H1 (cell line): Measurements from ENCODE around the gene PLPP4. TPM values are rescaled to one million over a fixed set of nuclear protein-coding genes. Genes with fewer than 3 reads are reported as not detected.

Source experiments
- CTCF ChIA-PET: fragments of 300-600 bp; sonication (Branson Sonifier 250); formaldehyde crosslinking; loops from one replicate; lab custom pipeline; 2021; ENCODE audit not compliant: partially characterized antibody; lab: Charles Lee
- POLR2A ChIA-PET: fragments of 300-600 bp; sonication (Branson Sonifier 250); formaldehyde crosslinking; loops from one replicate; lab custom pipeline; 2021; ENCODE audit warnings: inconsistent platforms; ENCODE audit not compliant: partially characterized antibody; lab: Charles Lee
- DNase-seq, 2 experiments: peaks; one replicate each; pipeline versions ENCODE4 v3.0.0 to v3.0.0-alpha.2; 2010 to 2022; ENCODE audit warnings: low spot score in 2 of 2, low read depth in 1 of 2, mixed read lengths in 1 of 2
- FAIRE-seq: peaks from 2 replicates; lab custom pipeline; 2011; peaks lifted over from hg19 to GRCh38; lab: Jason Lieb, UNC
- H2AFZ ChIP-seq: 2 replicates; pipeline ENCODE4 v1.8.1; 2012; ENCODE audit warnings: low read length, inconsistent platforms
- H2AK5ac ChIP-seq: 2 replicates; pipeline ENCODE4 v1.6.1; 2013; ENCODE audit warnings: low read depth, low read length
- H2BK120ac ChIP-seq: replicated peaks from 2 replicates; pipeline ENCODE3; 2013; ENCODE audit warnings: low read depth, low read length, inconsistent platforms
- H2BK12ac ChIP-seq: 2 replicates; pipeline ENCODE4 v1.6.1; 2013; ENCODE audit warnings: low read depth, low read length
- H2BK15ac ChIP-seq: 2 replicates; pipeline ENCODE4 v1.6.1; 2013; ENCODE audit warnings: low read length
- H2BK20ac ChIP-seq: 2 replicates; pipeline ENCODE4 v1.6.1; 2013; ENCODE audit warnings: low read length
- H2BK5ac ChIP-seq: 2 replicates; pipeline ENCODE4 v1.6.1; 2013; ENCODE audit warnings: low read depth, low read length
- H3K14ac ChIP-seq: 2 replicates; pipeline ENCODE4 v1.6.1; 2013; ENCODE audit warnings: inconsistent platforms; ENCODE audit not compliant: insufficient read length
- H3K18ac ChIP-seq: 2 replicates; pipeline ENCODE4 v1.6.1; 2013; ENCODE audit warnings: low read length; ENCODE audit errors: extremely low read depth
- H3K23ac ChIP-seq: 2 replicates; pipeline ENCODE4 v1.6.1; 2013; ENCODE audit warnings: inconsistent platforms; ENCODE audit not compliant: insufficient read length
- H3K23me2 ChIP-seq: 2 replicates; pipeline ENCODE4 v1.6.1; 2013; ENCODE audit warnings: low read depth, low read length
- H3K27ac ChIP-seq: 2 replicates; pipeline ENCODE4 v1.6.1; 2011; ENCODE audit warnings: low read depth, low read length, inconsistent platforms
- H3K27me3 ChIP-seq, 4 experiments: replicated peaks in 1 of 4; 1 replicate in 1 of 4; 2 replicates in 3 of 4; pipeline versions ENCODE4 v1.6.1 to v1.8.1; 2011 to 2013; ENCODE audit warnings: low read length in 3 of 4, mild to moderate bottlenecking in 3 of 4, inconsistent platforms in 2 of 4, mixed read lengths in 2 of 4, moderate library complexity in 1 of 4; ENCODE audit not compliant: control insufficient read depth in 3 of 4, insufficient read depth in 3 of 4; ENCODE audit errors: extremely low read depth in 1 of 4
- H3K36me3 ChIP-seq, 4 experiments: 2 replicates each; pipeline versions ENCODE4 v1.6.1 to v1.8.1; 2011 to 2013; ENCODE audit warnings: mild to moderate bottlenecking in 4 of 4, low read length in 3 of 4, moderate library complexity in 2 of 4, control low read depth in 1 of 4, inconsistent platforms in 1 of 4; ENCODE audit not compliant: insufficient read depth in 4 of 4, control insufficient read depth in 2 of 4
- H3K4ac ChIP-seq: replicated peaks from 2 replicates; pipeline ENCODE3; 2013; ENCODE audit warnings: low read length, low read depth, mixed read lengths, inconsistent platforms; ENCODE audit not compliant: insufficient read length
- H3K4me1 ChIP-seq, 4 experiments: replicated peaks in 1 of 4; 1 replicate in 1 of 4; 2 replicates in 3 of 4; pipeline versions ENCODE4 v1.6.1 to v1.8.1; 2011 to 2013; ENCODE audit warnings: low read length in 3 of 4, inconsistent platforms in 2 of 4, mixed read lengths in 1 of 4; ENCODE audit not compliant: insufficient read depth in 4 of 4, control insufficient read depth in 3 of 4
- H3K4me2 ChIP-seq, 2 experiments: 2 replicates each; pipeline versions ENCODE4 v1.6.1 to v1.8.1; 2011 to 2013; ENCODE audit warnings: low read depth in 2 of 2, low read length in 2 of 2, control low read depth in 1 of 2, inconsistent platforms in 1 of 2, mild to moderate bottlenecking in 1 of 2; ENCODE audit not compliant: insufficient read depth in 1 of 2
- H3K4me3 ChIP-seq, 4 experiments: fragments of 200-600, 300-600 bp in 1 of 4; sonication (generic), shearing (Covaris generic), sonication (Bioruptor Twin) in 1 of 4; 2 replicates each; pipeline versions ENCODE4 v1.5.1 to v1.8.1; 2011 to 2016; ENCODE audit warnings: low read length in 4 of 4, low read depth in 3 of 4, control low read depth in 2 of 4, inconsistent platforms in 2 of 4, mild to moderate bottlenecking in 2 of 4, mixed read lengths in 1 of 4, moderate library complexity in 1 of 4; ENCODE audit not compliant: insufficient read depth in 2 of 4; ENCODE audit errors: extremely low read depth in 1 of 4
- H3K56ac ChIP-seq: replicated peaks from 2 replicates; pipeline ENCODE3; 2013; ENCODE audit warnings: low read depth, mild to moderate bottlenecking, mixed read lengths, low read length, inconsistent platforms; ENCODE audit not compliant: insufficient read length
- H3K79me1 ChIP-seq: 2 replicates; pipeline ENCODE4 v1.6.1; 2013; ENCODE audit warnings: low read depth, low read length, control low read depth
- H3K79me2 ChIP-seq, 2 experiments: 2 replicates each; pipeline versions ENCODE4 v1.6.1 to v1.8.1; 2012 to 2013; ENCODE audit warnings: low read length in 2 of 2, mild to moderate bottlenecking in 2 of 2, inconsistent platforms in 1 of 2; ENCODE audit not compliant: insufficient read depth in 2 of 2, control insufficient read depth in 1 of 2
- H3K9ac ChIP-seq, 4 experiments: replicated peaks in 1 of 4; 1 replicate in 1 of 4; 2 replicates in 3 of 4; pipeline versions ENCODE4 v1.6.1 to v1.8.1; 2011 to 2013; ENCODE audit warnings: low read depth in 3 of 4, low read length in 3 of 4, control low read depth in 2 of 4, mild to moderate bottlenecking in 2 of 4, moderate library complexity in 2 of 4, inconsistent platforms in 1 of 4; ENCODE audit errors: extremely low read depth in 1 of 4
- H3K9me3 ChIP-seq, 2 experiments: 2 replicates each; pipeline versions ENCODE4 v1.6.1 to v1.8.1; 2012 to 2013; ENCODE audit warnings: mild to moderate bottlenecking in 2 of 2, moderate library complexity in 2 of 2, control low read depth in 1 of 2, inconsistent platforms in 1 of 2, low read depth in 1 of 2, low read length in 1 of 2, mixed read lengths in 1 of 2; ENCODE audit not compliant: insufficient read depth in 2 of 2
- H4K20me1 ChIP-seq, 2 experiments: replicated peaks in 1 of 2; 2 replicates each; pipeline versions ENCODE3 to v1.8.1; 2011 to 2013; ENCODE audit warnings: inconsistent platforms in 2 of 2, low read length in 2 of 2, mild to moderate bottlenecking in 1 of 2; ENCODE audit not compliant: insufficient read depth in 2 of 2, control insufficient read depth in 1 of 2
- H4K5ac ChIP-seq: 2 replicates; pipeline ENCODE4 v1.6.1; 2013; ENCODE audit warnings: low read length, low read depth, mixed read lengths, inconsistent platforms; ENCODE audit not compliant: insufficient read length
- H4K8ac ChIP-seq: 2 replicates; pipeline ENCODE4 v1.8.0; 2013; ENCODE audit warnings: mild to moderate bottlenecking, moderate library complexity, low read length, inconsistent platforms; ENCODE audit not compliant: insufficient read depth; ENCODE audit errors: extremely low read depth
- H4K91ac ChIP-seq: replicated peaks from 2 replicates; pipeline ENCODE3; 2013; ENCODE audit warnings: low read length, mixed read lengths, inconsistent platforms; ENCODE audit not compliant: insufficient read length
- BRCA1 ChIP-seq: IDR thresholded peaks from 2 replicates; pipeline ENCODE4 v1.6.1; 2012; ENCODE audit warnings: low read depth, low read length, improper control_type of control experiment
- CBX5 ChIP-seq: fragments of 300-800, 300-1000 bp; sonication (generic); IDR thresholded peaks from 2 replicates; pipeline ENCODE4 v1.7.1; 2016; ENCODE audit warnings: antibody characterized with exemption, low read length, low read depth
- CEBPB ChIP-seq: IDR thresholded peaks from 2 replicates; pipeline ENCODE4 v1.6.1; 2012; ENCODE audit warnings: low read depth, low read length
- EGR1 ChIP-seq: IDR thresholded peaks from 2 replicates; pipeline ENCODE4 v1.6.1; 2011; ENCODE audit warnings: low read depth, low read length, borderline replicate concordance
- NRF1 ChIP-seq: IDR thresholded peaks from 2 replicates; pipeline ENCODE4 v1.6.1; 2011; ENCODE audit warnings: mild to moderate bottlenecking, low read depth, low read length, improper control_type of control experiment
- RFX5 ChIP-seq: IDR thresholded peaks from 2 replicates; pipeline ENCODE4 v1.6.1; 2011; ENCODE audit warnings: low read depth, low read length, improper control_type of control experiment, borderline replicate concordance
- SIN3A ChIP-seq, 2 experiments: IDR thresholded peaks in 1 of 2; conservative IDR thresholded peaks in 1 of 2; 2 replicates each; pipeline ENCODE4 v1.6.1; 2011 to 2012; ENCODE audit warnings: low read length in 2 of 2, improper control_type of control experiment in 1 of 2, low read depth in 1 of 2, mild to moderate bottlenecking in 1 of 2
- SIRT6 ChIP-seq: IDR thresholded peaks from one replicate; pipeline ENCODE4 v1.7.1; 2012; ENCODE audit warnings: low read length, inconsistent platforms
- SP4 ChIP-seq: IDR thresholded peaks from 2 replicates; pipeline ENCODE4 v1.6.1; 2012; ENCODE audit warnings: low read length, inconsistent platforms
- TCF12 ChIP-seq: IDR thresholded peaks from 2 replicates; pipeline ENCODE4 v1.6.1; 2011; ENCODE audit warnings: low read depth, mild to moderate bottlenecking, low read length
- ZNF274 ChIP-seq: IDR thresholded peaks from 2 replicates; pipeline ENCODE4 v1.7.0; 2012; ENCODE audit warnings: low read length, borderline replicate concordance; ENCODE audit errors: extremely low read depth
- WGBS, 2 experiments: shearing (Covaris generic) in 1 of 2; methylation state at CpG; one replicate each; pipeline versions ENCODE4 v1.1.6 to v1.1.7; 2013 to 2015; ENCODE audit warnings: low lambda C conversion rate in 2 of 2, mixed read lengths in 2 of 2, inconsistent platforms in 1 of 2, low coverage in 1 of 2, missing lambda C conversion rate in 1 of 2; ENCODE audit not compliant: insufficient replicate concordance in 2 of 2, insufficient coverage in 1 of 2, insufficient read length in 1 of 2; ENCODE audit errors: extremely low coverage in 1 of 2, missing lambda C conversion rate in 1 of 2; 5-methylcytosine and 5-hydroxymethylcytosine counted together
- polyA plus RNA-seq, 7 experiments: library from polyadenylated mRNA; depleted of rRNA in 3 of 7; stranded (reverse) in 5 of 7; unstranded in 2 of 7; fragments of >200 nt in 5 of 7; fragments of 200-250 nt in 2 of 7; gene quantifications; 1 replicate in 5 of 7; 2 replicates in 1 of 7; 4 replicates in 1 of 7; pipeline versions ENCODE4 v1.2.1 to v1.2.3, GENCODE V29; 2011 to 2013; ENCODE audit warnings: missing spikeins in 2 of 7, mixed read lengths in 2 of 7
- total RNA-seq: library from RNA; stranded (reverse); fragmentation: NEBNext Ultra II Directional; extraction: Animal tissue kit (Norgen Biotek cat#: 25700); gene quantifications from 2 replicates; pipeline ENCODE4 v1.2.1, GENCODE V29; 2021
- TF ChIP-seq, protein P1 (sequence below): IDR thresholded peaks from 2 replicates; pipeline ENCODE4 v1.6.1; 2012; ENCODE audit warnings: low read length, inconsistent platforms
- TF ChIP-seq, protein P2 (sequence below): IDR thresholded peaks from 2 replicates; pipeline ENCODE4 v1.6.1; 2012; ENCODE audit warnings: inconsistent platforms

PLPP4 gene
- total and polyA plus RNA-seq, 2 of the 8 experiments (the other 6 are each of a cell fraction or from before 2014, with no cell fraction given), result 0.30 TPM; not detected in 1

DNA sequence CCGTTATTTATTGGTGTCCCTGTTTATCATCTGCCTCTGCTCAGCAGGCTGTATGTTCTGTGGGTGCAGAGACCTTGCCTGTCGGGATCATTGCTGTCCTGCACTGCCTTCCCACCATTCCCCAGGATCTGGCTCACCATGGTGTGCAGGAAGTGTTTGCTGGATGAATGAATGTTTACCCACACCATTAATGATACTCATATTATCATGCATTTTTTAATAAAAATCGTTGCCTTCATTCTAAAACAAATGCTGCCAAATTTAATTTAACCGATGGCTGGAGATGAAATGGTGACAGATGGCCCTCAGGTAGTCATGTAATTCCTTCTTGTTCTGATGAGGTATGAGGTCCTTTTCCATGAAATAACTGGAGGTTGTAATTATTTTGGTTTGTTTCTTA, 22.5 kb downstream of the PLPP4 start:
- no peak overlapping the region for H3K4ac ChIP-seq
- no peak overlapping the region for H3K56ac ChIP-seq
- DNase-seq (no peak), FAIRE-seq (no peak)
- H2AFZ ChIP-seq, result no peak overlapping the region
- H3K27me3 ChIP-seq, result no peaks in the 10 kb centered on the region
- ChIA-PET POLR2A (no interaction called here), CTCF (interaction anchor here (1.0 to 1.5 kb wide), 3 partner anchors 9 to 47 kb away, joined by 4 to 6 read pairs (median 5); no protein-coding TSS in a partner anchor)
- WGBS, 2 experiments, result 91% methylated on average over 4 of the region's 4 CpGs; no CpG with 5 or more reads in 1 of the 2 experiments
- no peak overlapping the region for H3K14ac ChIP-seq
- H3K23ac ChIP-seq, result no peak overlapping the region
- no peak overlapping the region for H2BK20ac ChIP-seq
- no peak overlapping the region for H3K4me2 ChIP-seq
- no peaks in the 10 kb centered on the region; a peak in 1 of 7 replicates for H3K4me1 ChIP-seq
- H3K9ac ChIP-seq, result no peak overlapping the region
- H3K4me3 ChIP-seq, result no peak overlapping the region
- H3K18ac ChIP-seq, result no peak overlapping the region
- peaks cover 0 to 8% of the 10 kb centered on the region in 2 experiments; a peak in 2 of 4 replicates for H3K9me3 ChIP-seq
- H2BK120ac ChIP-seq, result no peak overlapping the region
- no peak overlapping the region for H2BK12ac ChIP-seq
- H3K79me1 ChIP-seq, result no peaks in the 10 kb centered on the region
- no peak overlapping the region for H2BK15ac ChIP-seq
- no peak overlapping the region for H4K91ac ChIP-seq
- H2AK5ac ChIP-seq, result no peak overlapping the region
- H4K8ac ChIP-seq, result no peak overlapping the region
- no peaks in the 10 kb centered on the region for H3K36me3 ChIP-seq
- no peaks in the 10 kb centered on the region for H4K20me1 ChIP-seq
- H3K27ac ChIP-seq, result no peak overlapping the region
- H3K79me2 ChIP-seq, result no peaks in the 10 kb centered on the region
- H3K23me2 ChIP-seq, result no peaks in the 10 kb centered on the region
- no peak overlapping the region for H4K5ac ChIP-seq
- H2BK5ac ChIP-seq, result no peak overlapping the region
- TF ChIP-seq RFX5 (no peak), ZNF274 (no peak), CBX5 (no peak), SIRT6 (no peak), BRCA1 (no peak), SIN3A (conservative IDR thresholded peaks at IDR 0.05 in 1 of 2, IDR thresholded peaks at IDR 0.05 in 1 of 2; ENCODE audit: low read depth in 1 of 2, low read length in 2 of 2) (no peak), SP4 (no peak), TCF12 (no peak), CEBPB (no peak), EGR1 (no peak), NRF1 (no peak)
- TF ChIP-seq, protein P1, sequence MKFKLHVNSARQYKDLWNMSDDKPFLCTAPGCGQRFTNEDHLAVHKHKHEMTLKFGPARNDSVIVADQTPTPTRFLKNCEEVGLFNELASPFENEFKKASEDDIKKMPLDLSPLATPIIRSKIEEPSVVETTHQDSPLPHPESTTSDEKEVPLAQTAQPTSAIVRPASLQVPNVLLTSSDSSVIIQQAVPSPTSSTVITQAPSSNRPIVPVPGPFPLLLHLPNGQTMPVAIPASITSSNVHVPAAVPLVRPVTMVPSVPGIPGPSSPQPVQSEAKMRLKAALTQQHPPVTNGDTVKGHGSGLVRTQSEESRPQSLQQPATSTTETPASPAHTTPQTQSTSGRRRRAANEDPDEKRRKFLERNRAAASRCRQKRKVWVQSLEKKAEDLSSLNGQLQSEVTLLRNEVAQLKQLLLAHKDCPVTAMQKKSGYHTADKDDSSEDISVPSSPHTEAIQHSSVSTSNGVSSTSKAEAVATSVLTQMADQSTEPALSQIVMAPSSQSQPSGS, result no peak
- TF ChIP-seq, protein P2, sequence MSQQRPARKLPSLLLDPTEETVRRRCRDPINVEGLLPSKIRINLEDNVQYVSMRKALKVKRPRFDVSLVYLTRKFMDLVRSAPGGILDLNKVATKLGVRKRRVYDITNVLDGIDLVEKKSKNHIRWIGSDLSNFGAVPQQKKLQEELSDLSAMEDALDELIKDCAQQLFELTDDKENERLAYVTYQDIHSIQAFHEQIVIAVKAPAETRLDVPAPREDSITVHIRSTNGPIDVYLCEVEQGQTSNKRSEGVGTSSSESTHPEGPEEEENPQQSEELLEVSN, result no peak
